Measurements from ENCODE around the gene ADSS2.

ADSS2 gene

DNA sequence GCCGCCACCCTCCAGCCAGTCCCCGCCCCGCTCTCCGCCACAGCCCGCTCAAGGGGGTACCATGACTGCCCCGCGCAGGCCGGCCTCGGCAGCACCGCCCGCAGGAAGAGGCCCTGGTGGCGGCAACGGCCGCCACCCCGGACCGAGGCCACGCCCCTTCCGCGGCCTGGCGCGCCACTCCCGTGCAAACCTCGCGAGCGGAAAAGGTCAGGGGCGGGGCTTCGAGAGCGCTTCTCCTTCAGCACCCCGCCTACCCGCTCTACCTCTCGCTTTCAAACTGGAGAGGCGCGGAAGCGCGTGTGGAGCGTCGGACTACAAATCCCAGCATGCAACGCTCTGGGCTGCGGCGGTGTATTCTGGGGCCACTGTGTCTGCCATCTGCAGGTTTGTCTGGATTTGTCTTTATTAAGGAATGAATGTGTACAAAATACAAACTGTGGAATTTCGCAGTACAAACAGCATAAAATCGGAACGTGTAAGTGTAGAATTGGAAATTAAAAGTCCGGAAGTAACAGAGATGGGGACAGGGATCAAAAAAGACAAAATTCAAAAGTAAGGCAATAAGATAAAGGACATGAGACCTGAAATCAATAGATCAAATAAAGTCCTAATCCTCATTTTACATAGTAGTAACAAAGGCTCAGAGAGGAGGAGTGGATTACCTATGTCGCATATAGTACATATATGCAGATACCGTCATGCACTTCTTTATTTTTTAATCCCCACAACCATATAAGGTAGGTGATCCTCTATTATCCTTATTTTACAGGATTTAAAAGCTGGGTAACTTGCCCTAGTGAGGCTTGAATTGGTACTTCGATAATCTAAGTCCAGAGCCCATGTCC, 464 bp upstream of the ADSS2 start:
- peak overlapping the region; percentile 98 for H3K27ac Mint-ChIP-seq
- no peaks in the 10 kb centered on the region for H3K27me3 Mint-ChIP-seq (ENCODE audit: low read depth)
- DNase-seq (ENCODE audit: low spot score) = peak; percentile 99
- peaks cover 4% of the 10 kb centered on the region for H3K9me3 Mint-ChIP-seq
- peaks cover 33% of the 10 kb centered on the region for H3K36me3 Mint-ChIP-seq (ENCODE audit: low read depth)
- peak overlapping the region; percentile 97 for H3K4me3 Mint-ChIP-seq
- peaks cover 34% of the 10 kb centered on the region for H3K4me1 Mint-ChIP-seq (ENCODE audit: low read depth)

DNA sequence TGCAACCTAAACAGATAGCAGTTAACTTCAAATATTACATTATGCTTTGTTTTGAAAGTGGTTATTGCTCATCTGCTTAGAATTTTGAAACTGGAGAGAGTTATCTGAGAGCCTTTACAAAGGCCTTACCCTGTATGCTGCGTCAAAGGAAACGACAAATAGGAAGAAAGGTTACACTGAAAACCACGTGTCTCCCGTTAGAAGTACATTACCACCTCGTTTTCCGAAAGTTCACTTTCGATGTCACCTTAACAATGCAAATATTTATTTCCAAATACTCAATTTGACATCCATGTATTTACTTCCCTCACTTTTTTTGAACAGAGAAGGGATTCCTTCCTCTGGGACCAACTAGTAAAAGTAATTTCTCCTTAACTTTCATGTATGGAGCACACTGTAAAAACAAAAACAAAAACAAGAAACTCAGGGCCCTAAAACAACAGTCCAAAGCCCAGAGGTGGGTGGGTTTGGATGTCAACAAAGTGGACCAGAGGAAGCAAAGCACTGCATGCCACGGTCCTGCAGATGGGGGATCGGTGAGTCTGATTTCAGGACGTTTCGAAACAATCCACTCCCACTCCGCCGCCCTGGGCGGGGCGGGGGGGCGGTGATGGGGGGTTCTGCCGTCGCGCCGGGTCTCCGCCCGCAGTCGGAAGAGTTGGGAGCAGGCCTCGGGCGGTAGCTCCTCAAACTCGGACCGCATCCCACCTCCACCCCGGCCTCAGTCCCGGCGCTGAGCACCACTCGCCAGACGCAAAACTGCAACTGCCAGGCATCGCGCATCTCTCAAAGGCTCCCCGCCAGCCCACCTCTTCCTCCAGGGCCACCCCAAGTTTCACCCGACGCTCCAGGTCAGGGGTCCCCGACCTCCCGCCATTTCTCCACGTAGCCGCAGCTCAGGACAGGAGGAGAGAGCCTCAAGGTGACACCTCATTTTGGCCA, 841 bp downstream of the ADSS2 start:
- Mint-ChIP-seq H3K4me3 (peak overlapping the region; percentile 97), H3K27ac (peak overlapping the region; percentile 98), H3K27me3 (ENCODE audit: low read depth) (no peaks in the 10 kb centered on the region), H3K9me3 (peaks cover 4% of the 10 kb centered on the region), H3K4me1 (ENCODE audit: low read depth) (peaks cover 41% of the 10 kb centered on the region), H3K36me3 (ENCODE audit: low read depth) (peaks cover 35% of the 10 kb centered on the region)
- DNase-seq (ENCODE audit: low spot score) = peak; percentile 57

DNA sequence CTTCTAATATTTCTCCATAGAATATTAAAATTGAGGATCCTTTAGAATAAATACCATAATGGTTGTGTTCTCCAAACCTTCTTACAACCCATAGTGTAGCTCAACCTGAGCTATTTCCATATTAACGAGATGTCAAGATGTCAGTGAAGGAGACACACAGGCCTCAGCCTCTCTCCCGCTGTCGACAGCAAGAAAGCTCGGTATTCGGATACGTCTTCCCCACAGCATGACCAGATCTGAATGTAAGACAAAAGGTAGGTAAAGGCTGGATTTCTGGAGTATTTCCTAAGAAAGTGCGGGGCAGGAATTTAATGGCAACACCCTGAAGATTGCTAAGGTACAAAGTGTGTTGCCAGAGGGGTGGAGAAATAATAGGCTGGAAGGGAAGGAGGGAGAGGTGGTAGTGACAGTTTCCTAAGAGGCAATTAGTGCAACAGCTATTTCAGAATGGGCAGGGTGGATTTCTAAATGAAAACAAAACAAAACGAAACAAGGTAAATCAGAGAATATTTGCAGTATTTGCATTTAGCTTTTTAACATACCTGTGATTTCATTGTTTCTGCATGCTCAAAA, 1.7 kb downstream of the ADSS2 start:
- peaks cover 38% of the 10 kb centered on the region for H3K36me3 Mint-ChIP-seq (ENCODE audit: low read depth)
- peaks cover 4% of the 10 kb centered on the region for H3K9me3 Mint-ChIP-seq
- H3K4me1 Mint-ChIP-seq (ENCODE audit: low read depth) = peaks cover 49% of the 10 kb centered on the region
- H3K27ac Mint-ChIP-seq = peak overlapping the region; percentile 98
- DNase-seq (ENCODE audit: low spot score) = no peak
- H3K27me3 Mint-ChIP-seq (ENCODE audit: low read depth) = no peaks in the 10 kb centered on the region
- peak overlapping the region; percentile 97 for H3K4me3 Mint-ChIP-seq

DNA sequence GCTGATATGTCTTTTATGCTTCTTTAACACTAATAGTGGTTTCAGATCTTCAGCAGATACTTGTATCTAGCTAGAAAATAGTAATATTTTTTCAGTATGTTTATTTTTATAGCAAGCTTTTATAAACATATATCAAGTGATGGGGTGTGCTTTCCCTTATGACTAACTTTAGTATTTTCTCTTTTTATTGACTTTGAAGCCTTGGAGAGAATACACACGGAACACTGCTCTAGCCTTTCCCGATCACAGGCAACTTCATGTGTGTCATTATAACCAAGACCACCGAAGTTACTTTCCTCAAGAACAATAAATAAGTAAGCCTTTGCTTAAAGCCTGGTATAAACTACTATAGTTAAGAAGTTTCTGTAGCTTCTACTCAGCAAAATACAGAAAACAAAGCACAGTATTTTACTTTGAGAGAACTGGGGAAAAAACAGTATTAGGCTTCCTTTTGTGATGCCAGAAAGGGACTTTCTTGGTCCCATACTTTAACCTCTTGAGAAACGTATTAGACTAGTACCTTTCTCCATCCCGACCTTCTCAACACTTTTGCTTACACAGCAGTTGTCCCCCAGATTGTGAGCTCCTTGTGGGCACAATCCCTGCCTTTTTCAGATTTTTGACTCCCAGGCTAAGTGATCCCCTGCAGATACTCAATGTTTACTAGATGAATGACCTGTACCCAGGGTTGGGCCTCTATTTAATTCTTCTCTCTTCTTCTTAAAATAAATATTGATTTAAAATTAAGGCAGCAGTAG, 3.3 kb downstream of the ADSS2 start:
- peaks cover 4% of the 10 kb centered on the region for H3K9me3 Mint-ChIP-seq
- H3K27me3 Mint-ChIP-seq (ENCODE audit: low read depth) = no peaks in the 10 kb centered on the region
- no peak overlapping the region for H3K27ac Mint-ChIP-seq
- H3K4me3 Mint-ChIP-seq = no peak overlapping the region
- no peak for DNase-seq (ENCODE audit: low spot score)
- H3K36me3 Mint-ChIP-seq (ENCODE audit: low read depth) = peaks cover 38% of the 10 kb centered on the region
- peaks cover 49% of the 10 kb centered on the region for H3K4me1 Mint-ChIP-seq (ENCODE audit: low read depth)

DNA sequence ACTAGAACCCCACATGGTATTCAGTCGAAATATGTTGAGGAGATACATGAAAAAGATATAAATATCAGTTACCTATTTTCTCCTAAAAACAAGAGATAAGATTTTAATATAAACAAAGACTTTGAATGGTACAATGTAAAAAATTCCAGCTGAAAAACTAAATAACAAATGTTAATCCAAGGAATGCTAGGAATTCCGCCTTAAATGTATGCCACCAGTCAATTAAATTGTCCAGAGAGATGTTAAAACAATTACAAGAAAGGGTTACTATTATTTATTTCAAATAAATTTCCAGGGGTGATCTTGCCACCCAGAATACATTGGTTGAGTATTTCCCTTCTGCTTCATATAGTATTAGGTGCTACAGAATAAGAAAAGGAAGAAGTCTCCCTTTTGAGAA, 4.2 kb downstream of the ADSS2 start:
- no peak overlapping the region for H3K4me3 Mint-ChIP-seq
- peaks cover 4% of the 10 kb centered on the region for H3K9me3 Mint-ChIP-seq

DNA sequence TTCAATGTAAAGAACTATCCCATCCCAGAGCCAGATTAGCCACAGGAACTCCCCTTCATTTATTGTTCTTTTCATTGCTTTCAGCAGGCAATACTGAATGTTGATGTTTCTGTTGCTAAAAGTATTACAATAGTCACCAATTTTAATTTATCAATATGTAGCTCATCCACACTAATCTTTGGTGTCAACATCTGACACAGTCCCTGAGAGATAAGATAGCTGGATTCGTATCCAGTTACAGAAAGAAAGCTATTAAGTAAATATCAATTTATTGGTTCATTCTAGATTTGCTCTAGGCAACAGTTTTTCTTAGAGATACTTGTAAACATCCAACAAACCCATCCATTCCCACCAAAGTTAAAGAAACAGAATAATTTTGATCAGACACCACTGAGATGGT, 4.7 kb downstream of the ADSS2 start:
- no peak for DNase-seq (ENCODE audit: low spot score)
- Mint-ChIP-seq H3K4me1 (ENCODE audit: low read depth) (peaks cover 46% of the 10 kb centered on the region), H3K4me3 (no peak overlapping the region), H3K36me3 (ENCODE audit: low read depth) (peaks cover 34% of the 10 kb centered on the region), H3K27me3 (ENCODE audit: low read depth) (no peaks in the 10 kb centered on the region), H3K27ac (no peak overlapping the region), H3K9me3 (peaks cover under 1% of the 10 kb centered on the region)

More for the DNA sequence above, 4.2 kb downstream of the ADSS2 start:
- no peak overlapping the region for H3K27ac Mint-ChIP-seq
- no peak for DNase-seq (ENCODE audit: low spot score)
- peaks cover 38% of the 10 kb centered on the region for H3K36me3 Mint-ChIP-seq (ENCODE audit: low read depth)
- H3K4me1 Mint-ChIP-seq (ENCODE audit: low read depth) = peaks cover 49% of the 10 kb centered on the region
- H3K27me3 Mint-ChIP-seq (ENCODE audit: low read depth) = no peaks in the 10 kb centered on the region

DNA sequence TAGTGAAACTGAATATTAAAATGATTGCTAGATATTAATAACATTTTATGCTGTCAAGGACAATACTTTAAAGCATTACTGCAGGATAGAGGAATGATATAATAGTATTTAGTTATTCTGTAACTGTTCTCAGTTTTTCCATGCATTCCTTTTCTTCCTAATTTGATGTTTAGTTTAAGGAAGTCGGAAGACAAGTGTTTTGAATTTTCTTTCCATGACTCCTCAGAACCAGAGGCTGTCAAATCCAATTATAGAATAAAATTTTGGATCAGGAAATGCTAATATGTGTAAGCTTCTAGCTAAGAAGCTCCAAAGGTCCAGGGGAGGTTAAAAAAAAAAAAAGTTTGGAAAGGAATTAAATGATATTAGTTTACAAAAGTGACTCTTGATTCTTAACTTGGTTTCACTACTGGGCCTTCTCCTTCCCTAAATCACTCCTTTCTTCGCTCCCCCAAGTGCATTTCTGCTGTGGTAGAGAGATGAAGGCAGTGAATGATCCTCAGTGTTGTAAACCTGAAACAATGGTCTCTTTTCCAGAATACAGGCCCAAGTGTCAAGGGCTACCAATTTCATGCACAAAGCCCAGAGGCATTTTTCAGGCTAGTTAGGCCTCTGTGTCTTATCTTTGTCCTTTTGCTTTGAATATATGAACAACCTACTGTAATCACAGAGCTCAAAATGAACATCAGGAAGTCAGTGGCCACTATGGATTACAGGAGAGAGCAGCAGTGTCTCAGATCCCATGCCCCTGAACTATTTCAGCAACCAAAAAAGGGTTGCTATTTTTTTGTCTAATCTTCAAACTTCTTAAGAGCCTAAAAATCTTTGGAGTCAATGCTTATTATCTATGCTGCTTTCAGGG, 6.2 kb downstream of the ADSS2 start:
- Mint-ChIP-seq H3K9me3 (no peaks in the 10 kb centered on the region), H3K4me1 (ENCODE audit: low read depth) (peaks cover 42% of the 10 kb centered on the region), H3K27ac (peak overlapping the region; percentile 31), H3K4me3 (no peak overlapping the region), H3K36me3 (ENCODE audit: low read depth) (peaks cover 31% of the 10 kb centered on the region), H3K27me3 (ENCODE audit: low read depth) (no peaks in the 10 kb centered on the region)
- DNase-seq (ENCODE audit: low spot score) = no peak

DNA sequence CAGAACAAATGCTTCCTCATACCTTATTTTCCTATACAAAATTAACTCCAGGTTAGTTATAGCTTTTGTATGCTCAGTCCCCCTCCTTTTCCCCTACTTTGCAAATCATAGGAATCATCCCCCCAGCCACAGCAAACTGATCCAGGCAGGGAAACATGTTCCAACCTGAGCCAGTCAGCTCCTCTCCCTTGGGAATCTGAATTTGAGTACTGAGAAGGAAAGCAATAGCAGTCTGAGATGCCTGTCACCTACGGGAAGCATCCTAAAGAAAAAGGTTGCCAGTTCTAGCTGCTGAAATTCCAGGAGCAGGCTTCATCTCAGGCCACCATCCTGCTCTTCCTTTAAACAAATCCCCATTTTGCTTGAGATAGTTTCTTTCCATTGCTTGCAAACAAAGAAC, 6.9 kb downstream of the ADSS2 start:
- H3K4me1 Mint-ChIP-seq (ENCODE audit: low read depth) = peaks cover 39% of the 10 kb centered on the region
- peaks cover 27% of the 10 kb centered on the region for H3K36me3 Mint-ChIP-seq (ENCODE audit: low read depth)
- no peaks in the 10 kb centered on the region for H3K27me3 Mint-ChIP-seq (ENCODE audit: low read depth)
- no peak overlapping the region for H3K4me3 Mint-ChIP-seq
- no peak for DNase-seq (ENCODE audit: low spot score)
- H3K27ac Mint-ChIP-seq = no peak overlapping the region
- H3K9me3 Mint-ChIP-seq = no peaks in the 10 kb centered on the region

DNA sequence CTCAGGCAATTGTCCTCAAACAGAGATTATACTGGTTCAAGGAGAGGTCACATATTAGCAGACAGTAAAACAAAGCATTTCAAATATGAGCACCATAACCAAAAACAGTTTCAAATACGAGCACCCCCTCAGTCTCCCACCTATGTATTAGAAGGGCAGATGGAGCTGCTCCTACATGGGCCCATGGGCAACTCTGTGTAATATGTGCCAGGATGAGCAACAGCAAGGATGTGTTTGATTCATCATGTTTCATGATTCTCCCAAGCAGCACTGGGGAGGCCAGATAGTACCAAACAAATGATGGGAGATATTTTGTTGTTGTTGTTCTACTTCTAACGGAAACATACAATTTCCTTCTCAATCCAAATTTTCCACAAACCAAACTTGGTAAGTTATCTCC, 8.9 kb downstream of the ADSS2 start:
- Mint-ChIP-seq H3K9me3 (no peaks in the 10 kb centered on the region), H3K4me3 (no peak overlapping the region), H3K4me1 (ENCODE audit: low read depth) (peaks cover 29% of the 10 kb centered on the region), H3K36me3 (ENCODE audit: low read depth) (peaks cover 14% of the 10 kb centered on the region), H3K27me3 (ENCODE audit: low read depth) (no peaks in the 10 kb centered on the region), H3K27ac (no peak overlapping the region)
- no peak for DNase-seq (ENCODE audit: low spot score)

DNA sequence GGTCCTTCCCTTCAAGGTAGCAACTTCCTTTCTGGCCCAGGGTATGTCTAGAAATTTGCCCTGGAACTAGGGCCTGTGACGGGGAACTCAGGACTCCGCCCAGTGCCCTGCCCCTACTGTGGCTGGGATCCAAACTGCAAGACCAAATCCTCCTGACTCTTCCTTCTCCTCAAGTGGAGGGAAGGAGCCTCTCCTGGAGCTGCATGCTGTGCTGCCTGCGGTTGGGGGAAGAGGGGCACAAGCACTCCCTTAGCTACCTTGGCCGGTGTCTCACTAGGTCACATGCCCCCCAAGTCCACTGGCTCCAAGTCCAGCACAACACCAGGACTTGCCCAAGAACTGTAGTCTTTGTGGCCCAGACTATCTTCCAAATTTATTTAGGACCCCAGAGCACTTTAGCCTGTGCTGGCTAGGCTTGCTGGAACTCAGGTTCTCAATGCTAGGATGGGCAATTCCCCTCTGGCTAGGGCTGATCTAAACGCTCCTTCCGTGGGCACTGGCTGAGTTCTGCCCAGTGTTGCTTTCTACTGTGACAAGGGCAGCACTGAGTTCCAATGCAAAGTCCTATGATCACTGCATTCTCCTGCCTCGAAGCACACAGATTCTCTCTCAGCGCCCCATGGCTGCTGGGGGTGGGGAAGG, 12.2 kb downstream of the ADSS2 start:
- peaks cover 24% of the 10 kb centered on the region for H3K4me1 Mint-ChIP-seq (ENCODE audit: low read depth)

DNA sequence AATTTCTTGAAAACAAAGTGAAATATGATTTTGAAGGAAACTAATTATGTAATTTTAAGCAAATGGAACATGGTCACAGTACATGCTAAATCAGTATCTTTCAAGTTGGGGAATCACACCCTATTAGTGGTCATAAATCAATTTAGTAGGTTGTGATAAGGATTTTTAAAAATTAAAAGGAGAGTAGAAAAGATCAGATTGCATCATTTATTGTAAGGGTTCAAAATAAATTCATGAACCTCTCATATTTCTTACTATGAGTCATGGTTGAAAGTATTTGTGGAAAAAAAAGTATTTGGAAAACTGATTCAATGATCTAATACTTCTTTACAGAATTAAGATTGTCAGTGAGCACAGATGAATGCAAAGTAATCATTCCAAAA, 14.6 kb downstream of the ADSS2 start:
- Mint-ChIP-seq H3K36me3 (ENCODE audit: low read depth) (peaks cover 26% of the 10 kb centered on the region), H3K9me3 (no peaks in the 10 kb centered on the region), H3K27ac (no peak overlapping the region), H3K4me1 (ENCODE audit: low read depth) (peaks cover 24% of the 10 kb centered on the region), H3K4me3 (no peak overlapping the region), H3K27me3 (ENCODE audit: low read depth) (no peaks in the 10 kb centered on the region)
- DNase-seq (ENCODE audit: low spot score) = no peak

More for the DNA sequence above, 12.2 kb downstream of the ADSS2 start:
- no peak overlapping the region for H3K27ac Mint-ChIP-seq
- H3K4me3 Mint-ChIP-seq = no peak overlapping the region
- no peaks in the 10 kb centered on the region for H3K27me3 Mint-ChIP-seq (ENCODE audit: low read depth)
- H3K9me3 Mint-ChIP-seq = no peaks in the 10 kb centered on the region
- DNase-seq (ENCODE audit: low spot score) = no peak
- H3K36me3 Mint-ChIP-seq (ENCODE audit: low read depth) = peaks cover 22% of the 10 kb centered on the region

DNA sequence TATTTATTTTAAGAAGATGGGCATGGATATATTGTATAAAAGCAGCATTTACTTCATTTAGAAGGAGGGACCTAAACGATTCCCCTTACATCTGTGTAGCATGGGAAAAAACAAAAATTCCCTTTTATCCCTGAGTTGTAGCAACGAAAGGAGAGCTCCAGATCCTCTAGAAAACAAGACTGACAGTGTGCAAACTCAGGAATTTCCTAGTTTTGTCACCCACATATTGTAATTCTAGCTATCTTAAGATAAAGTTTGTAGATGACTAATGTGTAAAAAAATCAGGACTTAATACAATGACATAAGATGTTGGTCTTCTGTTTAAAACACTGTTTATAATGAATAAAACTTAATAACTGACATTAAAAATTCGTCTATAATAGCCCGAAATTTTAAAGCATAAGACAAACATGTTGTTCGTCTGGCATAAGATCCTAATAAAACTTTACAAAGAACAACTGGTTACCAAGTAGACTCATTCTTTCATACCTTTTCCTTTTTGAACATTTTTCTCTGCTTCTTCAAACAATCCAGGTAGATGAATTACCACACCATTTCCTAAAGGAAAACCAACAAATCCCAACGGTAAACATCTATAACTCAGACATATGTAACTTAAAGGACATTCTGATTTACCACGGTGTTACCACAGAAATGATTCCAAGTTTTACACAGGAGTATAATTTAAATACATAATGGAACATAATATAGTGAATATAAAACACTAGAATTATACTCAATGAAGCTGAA, 15.2 kb downstream of the ADSS2 start:
- peaks cover 24% of the 10 kb centered on the region for H3K4me1 Mint-ChIP-seq (ENCODE audit: low read depth)
- no peak for DNase-seq (ENCODE audit: low spot score)
- no peak overlapping the region for H3K4me3 Mint-ChIP-seq
- H3K9me3 Mint-ChIP-seq = no peaks in the 10 kb centered on the region
- H3K36me3 Mint-ChIP-seq (ENCODE audit: low read depth) = peaks cover 30% of the 10 kb centered on the region
- peak overlapping the region; percentile 60 for H3K27ac Mint-ChIP-seq
- no peaks in the 10 kb centered on the region for H3K27me3 Mint-ChIP-seq (ENCODE audit: low read depth)
